Tibial artery (tissue), 4 donors: ENCODE results near the gene HNRNPF.

Source experiments
- DNase-seq, 2 donors: peaks; one replicate each; pipeline ENCODE4 v3.0.0-alpha.2; 2019
- H3K27ac ChIP-seq, 2 donors: fragments of 200-600 bp; sonication (generic) in 1 of 2; 1 replicate in 1 of 2; 2 replicates in 1 of 2; pipeline ENCODE4 v1.5.1; 2018 to 2019; ENCODE audit warnings: mild to moderate bottlenecking in 1 of 2
- H3K27me3 ChIP-seq, 2 donors: fragments of 200-600 bp; sonication (generic) in 1 of 2; one replicate each; pipeline versions ENCODE4 v1.5.1 to v1.6.0; 2016 to 2019
- H3K36me3 ChIP-seq, 3 donors: fragments of 200-600 bp; sonication (generic) in 2 of 3; one replicate each; pipeline ENCODE4 v1.5.1; 2016 to 2019; ENCODE audit warnings: mild to moderate bottlenecking in 2 of 3
- H3K4me1 ChIP-seq, 4 donors: fragments of 200-600 bp; sonication (generic) in 2 of 4; 1 replicate in 3 of 4; 2 replicates in 1 of 4; pipeline ENCODE4 v1.5.1; 2016 to 2019
- H3K4me3 ChIP-seq, 2 donors: fragments of 200-600 bp; sonication (generic) in 1 of 2; 1 replicate in 1 of 2; 2 replicates in 1 of 2; pipeline ENCODE4 v1.5.1; 2018 to 2019; ENCODE audit warnings: mild to moderate bottlenecking in 2 of 2
- H3K9me3 ChIP-seq, 3 donors: fragments of 200-600 bp; sonication (generic) in 1 of 3; one replicate each; pipeline ENCODE4 v1.5.1; 2016 to 2019
- CTCF ChIP-seq, 2 experiments: fragments of 200-600 bp in 1 of 2; fragments of 450-650 bp in 1 of 2; IDR thresholded peaks; one replicate each; pipeline ENCODE4 v1.5.1; 2017 to 2019; ENCODE audit warnings: antibody characterized with exemption in 2 of 2, mild to moderate bottlenecking in 1 of 2, moderate library complexity in 1 of 2
- intact Hi-C: fragments of 100-400 bp; cut with DNase I; formaldehyde crosslinking; loops from one replicate; pipeline ENCODE4 v1.15.0; 2023; ENCODE audit warnings: low total_unique reads

HNRNPF gene

GRCh38 chr10:43369921-43370320, 39.1 kb downstream of the HNRNPF start:
- Histone ChIP-seq H3K27ac (no peak overlapping the region), H3K4me3 (no peak overlapping the region), H3K36me3 (no peaks in the 10 kb centered on the region), H3K9me3 (no peaks in the 10 kb centered on the region), H3K4me1 (no peaks in the 10 kb centered on the region), H3K27me3 (no peaks in the 10 kb centered on the region)
- TF ChIP-seq CTCF (IDR thresholded peaks at IDR 0.05) = no peak
- intact Hi-C loops = no loop called here
- no peak for DNase-seq

GRCh38 chr10:43365001-43365400, 44.0 kb downstream of the HNRNPF start:
- Histone ChIP-seq H3K27me3 (no peaks in the 10 kb centered on the region), H3K9me3 (no peaks in the 10 kb centered on the region), H3K27ac (no peak overlapping the region), H3K36me3 (no peaks in the 10 kb centered on the region), H3K4me1 (peaks cover 0 to 13% (median 6%) of the 10 kb centered on the region in 4 donors), H3K4me3 (no peak overlapping the region)
- no peak for DNase-seq
- no peak for TF ChIP-seq CTCF (IDR thresholded peaks at IDR 0.05)
- intact Hi-C loops = no loop called here

- H3K4me1 ChIP-seq = peaks cover 0 to 13% (median 6%) of the 10 kb centered on the region in 4 donors
- H3K36me3 ChIP-seq = no peaks in the 10 kb centered on the region
- no peaks in the 10 kb centered on the region for H3K9me3 ChIP-seq
- DNase-seq = peak; percentile 90 to 94
- peak in 1 of 2 experiments; percentile 28 for TF ChIP-seq CTCF (IDR thresholded peaks at IDR 0.05)
- peak overlapping the region; percentile 44 to 61 for H3K4me3 ChIP-seq
- H3K27ac ChIP-seq = peak overlapping the region; percentile 53 to 54
- intact Hi-C loops = no loop called here
- no peaks in the 10 kb centered on the region for H3K27me3 ChIP-seq
Observed at GRCh38 chr10:43362191-43362839, 46.7 kb downstream of the HNRNPF start.

GRCh38 chr10:43361547-43362190, 47.3 kb downstream of the HNRNPF start:
- Histone ChIP-seq H3K9me3 (no peaks in the 10 kb centered on the region), H3K4me1 (peaks cover 0 to 13% (median 6%) of the 10 kb centered on the region in 4 donors), H3K4me3 (peak overlapping the region; percentile 44 to 61), H3K27ac (peak overlapping the region; percentile 53 to 54), H3K36me3 (no peaks in the 10 kb centered on the region), H3K27me3 (no peaks in the 10 kb centered on the region)
- TF ChIP-seq CTCF (IDR thresholded peaks at IDR 0.05) = no peak
- intact Hi-C loops = no loop called here
- no peak for DNase-seq

- Histone ChIP-seq H3K27me3 (no peaks in the 10 kb centered on the region), H3K4me1 (peaks cover 0 to 13% (median 6%) of the 10 kb centered on the region in 4 donors), H3K9me3 (no peaks in the 10 kb centered on the region), H3K27ac (no peak overlapping the region), H3K4me3 (no peak overlapping the region), H3K36me3 (no peaks in the 10 kb centered on the region)
- TF ChIP-seq CTCF (IDR thresholded peaks at IDR 0.05) = no peak
- intact Hi-C loops = no loop called here
- no peak for DNase-seq
Observed at GRCh38 chr10:43360086-43360485, 48.9 kb downstream of the HNRNPF start.
